SK-N-SH (cell line): ENCODE data around the gene IP6K2. TPM values are rescaled to one million over a fixed set of nuclear protein-coding genes. Genes with fewer than 3 reads are reported as not detected.

ENCODE experiments used
- CTCF ChIA-PET: fragments of 300-600, 350-600 bp; formaldehyde crosslinking; extraction: SDS; loops from one replicate; lab custom pipeline; 2021; lab: Yijun Ruan, JAX
- POLR2A ChIA-PET: fragments of 350-600 bp; sonication (Branson Sonifier 250); formaldehyde crosslinking; extraction: SDS; loops from one replicate; lab custom pipeline; 2020; ENCODE audit warnings: antibody characterized with exemption, inconsistent platforms; lab: Yijun Ruan, JAX
- DNase-seq: peaks from one replicate; pipeline ENCODE4 v3.0.0; 2012
- H2AFZ ChIP-seq: fragments of 200-600 bp; sonication (generic); 2 replicates; pipeline ENCODE4 v1.8.1; 2016; ENCODE audit warnings: antibody characterized with exemption, mild to moderate bottlenecking, low read depth
- H3F3A ChIP-seq: fragments of 200-600 bp; sonication (generic); replicated peaks from 2 replicates; pipeline ENCODE3; 2016; ENCODE audit warnings: antibody characterized with exemption, mild to moderate bottlenecking; ENCODE audit not compliant: insufficient read depth
- H3K27ac ChIP-seq, 2 experiments: fragments of 200-500 bp in 1 of 2; fragments of 200-600 bp in 1 of 2; sonication (Bioruptor generic) in 1 of 2; sonication (generic), shearing (Covaris generic) in 1 of 2; 2 replicates each; pipeline versions ENCODE4 v1.5.1 to v1.6.1; 2014 to 2016; ENCODE audit warnings: low read depth in 2 of 2, inconsistent platforms in 1 of 2, low read length in 1 of 2, mild to moderate bottlenecking in 1 of 2, mixed read lengths in 1 of 2
- H3K27me3 ChIP-seq: fragments of 200-600 bp; sonication (generic), shearing (Covaris generic); 2 replicates; pipeline ENCODE4 v1.6.1; 2016; ENCODE audit warnings: mixed run types; ENCODE audit not compliant: insufficient read depth
- H3K36me3 ChIP-seq, 2 experiments: fragments of 200-500 bp in 1 of 2; fragments of 200-600 bp in 1 of 2; sonication (Bioruptor generic) in 1 of 2; sonication (generic) in 1 of 2; replicated peaks in 1 of 2; 2 replicates each; pipeline versions ENCODE3 to v1.5.1; 2014 to 2016; ENCODE audit warnings: low read length in 1 of 2, mild to moderate bottlenecking in 1 of 2; ENCODE audit not compliant: insufficient read depth in 2 of 2, control insufficient read depth in 1 of 2
- H3K4me1 ChIP-seq, 2 experiments: fragments of 200-500 bp in 1 of 2; fragments of 200-600 bp in 1 of 2; sonication (Bioruptor generic) in 1 of 2; sonication (generic), shearing (Covaris generic) in 1 of 2; 2 replicates each; pipeline versions ENCODE4 v1.5.1 to v1.6.1; 2014 to 2016; ENCODE audit warnings: low read depth in 1 of 2, low read length in 1 of 2, mixed run types in 1 of 2; ENCODE audit not compliant: insufficient read depth in 2 of 2, control insufficient read depth in 1 of 2
- H3K4me2 ChIP-seq: fragments of 200-600 bp; sonication (generic), shearing (Covaris generic); 2 replicates; pipeline ENCODE4 v1.6.1; 2017; ENCODE audit warnings: mixed run types
- H3K4me3 ChIP-seq, 2 experiments: fragments of 200-500 bp in 1 of 2; fragments of 200-600 bp in 1 of 2; sonication (Bioruptor generic) in 1 of 2; sonication (generic), shearing (Covaris generic) in 1 of 2; 2 replicates each; pipeline versions ENCODE4 v1.5.1 to v1.8.1; 2014 to 2016; ENCODE audit warnings: low read depth in 2 of 2, inconsistent platforms in 1 of 2, low read length in 1 of 2, mild to moderate bottlenecking in 1 of 2, mixed read lengths in 1 of 2, moderate library complexity in 1 of 2
- H3K79me2 ChIP-seq: fragments of 200-600 bp; sonication (generic); 2 replicates; pipeline ENCODE4 v1.8.1; 2017; ENCODE audit warnings: mild to moderate bottlenecking; ENCODE audit not compliant: insufficient read depth
- H3K9ac ChIP-seq: fragments of 200-600 bp; sonication (generic); 2 replicates; pipeline ENCODE4 v1.6.1; 2017; ENCODE audit warnings: mixed run types
- H3K9me2 ChIP-seq: fragments of 200-600 bp; sonication (generic); 2 replicates; pipeline ENCODE4 v1.6.1; 2017; ENCODE audit warnings: mixed run types
- H3K9me3 ChIP-seq: fragments of 200-600 bp; sonication (generic); 2 replicates; pipeline ENCODE4 v1.6.1; 2017; ENCODE audit warnings: mixed run types, mild to moderate bottlenecking, moderate library complexity
- H4K20me1 ChIP-seq: fragments of 200-600 bp; sonication (generic); 2 replicates; pipeline ENCODE4 v1.6.1; 2017; ENCODE audit warnings: mild to moderate bottlenecking, mixed run types; ENCODE audit not compliant: insufficient read depth
- FOXM1 ChIP-seq: IDR thresholded peaks from 2 replicates; pipeline ENCODE4 v1.4.0; 2012; ENCODE audit warnings: low read depth, mild to moderate bottlenecking
- GABPA ChIP-seq: IDR thresholded peaks from 2 replicates; pipeline ENCODE4 v1.4.0; 2012; ENCODE audit warnings: low read depth, mild to moderate bottlenecking
- MXI1 ChIP-seq: IDR thresholded peaks from 2 replicates; pipeline ENCODE4 v1.6.1; 2012; ENCODE audit warnings: mild to moderate bottlenecking, low read depth, low read length, improper control_type of control experiment
- NFIC ChIP-seq: IDR thresholded peaks from 2 replicates; pipeline ENCODE4 v1.4.0; 2012; ENCODE audit warnings: borderline replicate concordance
- POLR2AphosphoS5 ChIP-seq: IDR thresholded peaks from 2 replicates; pipeline ENCODE4 v1.6.1; 2012; ENCODE audit warnings: low read depth, low read length
- RAD21 ChIP-seq: IDR thresholded peaks from 2 replicates; pipeline ENCODE4 v1.6.1; 2012; ENCODE audit warnings: mild to moderate bottlenecking, low read length
- TEAD4 ChIP-seq: IDR thresholded peaks from 2 replicates; pipeline ENCODE4 v1.4.0; 2012; ENCODE audit warnings: mild to moderate bottlenecking, borderline replicate concordance; ENCODE audit not compliant: insufficient read depth
- YY1 ChIP-seq: IDR thresholded peaks from 2 replicates; pipeline ENCODE4 v1.4.0; 2012; ENCODE audit warnings: low read depth, mild to moderate bottlenecking
- WGBS: methylation state at CpG from one replicate; pipeline ENCODE4 v1.1.6; 2017; ENCODE audit warnings: low lambda C conversion rate; 5-methylcytosine and 5-hydroxymethylcytosine counted together
- polyA plus RNA-seq, 3 experiments: library from polyadenylated mRNA; depleted of rRNA; stranded (reverse); fragments of >200 nt; gene quantifications; 2 replicates each; pipeline ENCODE4 v1.2.3, GENCODE V29; 2012
- TF ChIP-seq, protein P1 (sequence below): IDR thresholded peaks from 2 replicates; pipeline ENCODE4; 2012
- TF ChIP-seq, protein P2 (sequence below): IDR thresholded peaks from 2 replicates; pipeline ENCODE4 v1.4.0; 2012; ENCODE audit warnings: low read depth
- TF ChIP-seq, protein P3 (sequence below): IDR thresholded peaks from 2 replicates; pipeline ENCODE4 v1.6.1; 2012; ENCODE audit warnings: mild to moderate bottlenecking, low read depth, low read length, moderate library complexity
- TF ChIP-seq, protein P4 (sequence below): IDR thresholded peaks from 2 replicates; pipeline ENCODE4 v1.4.0; 2012; ENCODE audit warnings: low read depth, borderline replicate concordance

Gene IP6K2
- polyA plus RNA-seq, 1 of the 3 experiments (the other 2 are of a cell fraction) = 178 TPM

DNA sequence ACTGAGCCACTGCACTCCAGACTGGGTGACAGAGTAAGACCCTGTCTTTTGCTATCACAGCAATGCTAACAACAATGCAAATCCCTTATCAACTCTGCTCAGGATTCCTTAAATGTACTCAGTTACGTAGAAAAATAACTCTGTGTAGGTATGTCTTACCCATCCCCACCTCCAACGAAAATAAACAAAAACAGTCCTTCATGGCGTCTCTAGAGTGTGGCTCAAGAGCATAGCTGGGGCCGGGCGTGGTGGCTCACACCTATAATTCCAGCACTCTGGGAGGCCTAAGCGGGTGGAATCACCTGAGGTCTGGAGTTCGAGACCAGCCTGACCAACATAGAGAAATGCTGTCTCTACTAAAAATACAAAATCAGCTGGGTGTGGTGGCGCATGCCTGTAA, 18.1 kb downstream of the IP6K2 start:
- no peak for TF ChIP-seq MXI1
- no peak for TF ChIP-seq TEAD4
- no peak for TF ChIP-seq RAD21
- no peak for TF ChIP-seq FOXM1
- no peak for TF ChIP-seq GABPA
- TF ChIP-seq, protein P1, sequence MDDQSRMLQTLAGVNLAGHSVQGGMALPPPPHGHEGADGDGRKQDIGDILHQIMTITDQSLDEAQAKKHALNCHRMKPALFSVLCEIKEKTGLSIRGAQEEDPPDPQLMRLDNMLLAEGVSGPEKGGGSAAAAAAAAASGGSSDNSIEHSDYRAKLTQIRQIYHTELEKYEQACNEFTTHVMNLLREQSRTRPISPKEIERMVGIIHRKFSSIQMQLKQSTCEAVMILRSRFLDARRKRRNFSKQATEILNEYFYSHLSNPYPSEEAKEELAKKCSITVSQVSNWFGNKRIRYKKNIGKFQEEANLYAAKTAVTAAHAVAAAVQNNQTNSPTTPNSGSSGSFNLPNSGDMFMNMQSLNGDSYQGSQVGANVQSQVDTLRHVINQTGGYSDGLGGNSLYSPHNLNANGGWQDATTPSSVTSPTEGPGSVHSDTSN = no peak
- TF ChIP-seq, protein P2, sequence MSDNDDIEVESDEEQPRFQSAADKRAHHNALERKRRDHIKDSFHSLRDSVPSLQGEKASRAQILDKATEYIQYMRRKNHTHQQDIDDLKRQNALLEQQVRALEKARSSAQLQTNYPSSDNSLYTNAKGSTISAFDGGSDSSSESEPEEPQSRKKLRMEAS = no peak
- TF ChIP-seq POLR2AphosphoS5 = no peak
- TF ChIP-seq, protein P3, sequence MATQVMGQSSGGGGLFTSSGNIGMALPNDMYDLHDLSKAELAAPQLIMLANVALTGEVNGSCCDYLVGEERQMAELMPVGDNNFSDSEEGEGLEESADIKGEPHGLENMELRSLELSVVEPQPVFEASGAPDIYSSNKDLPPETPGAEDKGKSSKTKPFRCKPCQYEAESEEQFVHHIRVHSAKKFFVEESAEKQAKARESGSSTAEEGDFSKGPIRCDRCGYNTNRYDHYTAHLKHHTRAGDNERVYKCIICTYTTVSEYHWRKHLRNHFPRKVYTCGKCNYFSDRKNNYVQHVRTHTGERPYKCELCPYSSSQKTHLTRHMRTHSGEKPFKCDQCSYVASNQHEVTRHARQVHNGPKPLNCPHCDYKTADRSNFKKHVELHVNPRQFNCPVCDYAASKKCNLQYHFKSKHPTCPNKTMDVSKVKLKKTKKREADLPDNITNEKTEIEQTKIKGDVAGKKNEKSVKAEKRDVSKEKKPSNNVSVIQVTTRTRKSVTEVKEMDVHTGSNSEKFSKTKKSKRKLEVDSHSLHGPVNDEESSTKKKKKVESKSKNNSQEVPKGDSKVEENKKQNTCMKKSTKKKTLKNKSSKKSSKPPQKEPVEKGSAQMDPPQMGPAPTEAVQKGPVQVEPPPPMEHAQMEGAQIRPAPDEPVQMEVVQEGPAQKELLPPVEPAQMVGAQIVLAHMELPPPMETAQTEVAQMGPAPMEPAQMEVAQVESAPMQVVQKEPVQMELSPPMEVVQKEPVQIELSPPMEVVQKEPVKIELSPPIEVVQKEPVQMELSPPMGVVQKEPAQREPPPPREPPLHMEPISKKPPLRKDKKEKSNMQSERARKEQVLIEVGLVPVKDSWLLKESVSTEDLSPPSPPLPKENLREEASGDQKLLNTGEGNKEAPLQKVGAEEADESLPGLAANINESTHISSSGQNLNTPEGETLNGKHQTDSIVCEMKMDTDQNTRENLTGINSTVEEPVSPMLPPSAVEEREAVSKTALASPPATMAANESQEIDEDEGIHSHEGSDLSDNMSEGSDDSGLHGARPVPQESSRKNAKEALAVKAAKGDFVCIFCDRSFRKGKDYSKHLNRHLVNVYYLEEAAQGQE = no peak
- TF ChIP-seq, protein P4, sequence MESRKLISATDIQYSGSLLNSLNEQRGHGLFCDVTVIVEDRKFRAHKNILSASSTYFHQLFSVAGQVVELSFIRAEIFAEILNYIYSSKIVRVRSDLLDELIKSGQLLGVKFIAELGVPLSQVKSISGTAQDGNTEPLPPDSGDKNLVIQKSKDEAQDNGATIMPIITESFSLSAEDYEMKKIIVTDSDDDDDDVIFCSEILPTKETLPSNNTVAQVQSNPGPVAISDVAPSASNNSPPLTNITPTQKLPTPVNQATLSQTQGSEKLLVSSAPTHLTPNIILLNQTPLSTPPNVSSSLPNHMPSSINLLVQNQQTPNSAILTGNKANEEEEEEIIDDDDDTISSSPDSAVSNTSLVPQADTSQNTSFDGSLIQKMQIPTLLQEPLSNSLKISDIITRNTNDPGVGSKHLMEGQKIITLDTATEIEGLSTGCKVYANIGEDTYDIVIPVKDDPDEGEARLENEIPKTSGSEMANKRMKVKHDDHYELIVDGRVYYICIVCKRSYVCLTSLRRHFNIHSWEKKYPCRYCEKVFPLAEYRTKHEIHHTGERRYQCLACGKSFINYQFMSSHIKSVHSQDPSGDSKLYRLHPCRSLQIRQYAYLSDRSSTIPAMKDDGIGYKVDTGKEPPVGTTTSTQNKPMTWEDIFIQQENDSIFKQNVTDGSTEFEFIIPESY = no peak
- no peak for TF ChIP-seq YY1
- TF ChIP-seq NFIC = no peak
- peaks cover 32% of the 10 kb centered on the region for H3F3A ChIP-seq
- H3K4me2 ChIP-seq = no peak overlapping the region
- H3K79me2 ChIP-seq = peaks cover 97% of the 10 kb centered on the region
- peaks cover 19 to 24% of the 10 kb centered on the region in 2 experiments; a peak in 3 of 4 replicates for H3K4me1 ChIP-seq
- H3K27me3 ChIP-seq = no peaks in the 10 kb centered on the region
- no peaks in the 10 kb centered on the region for H3K9me2 ChIP-seq
- no peak overlapping the region for H2AFZ ChIP-seq
- POLR2A ChIA-PET = no interaction called here
- no peak overlapping the region for H3K4me3 ChIP-seq
- no peak overlapping the region for H3K27ac ChIP-seq
- H3K9me3 ChIP-seq = no peaks in the 10 kb centered on the region
- no peak overlapping the region for H3K9ac ChIP-seq
- H4K20me1 ChIP-seq = peaks cover 98% of the 10 kb centered on the region
- WGBS = 97% methylated on average over 8 of the region's 8 CpGs
- peaks cover 41 to 56% of the 10 kb centered on the region in 2 experiments for H3K36me3 ChIP-seq
- CTCF ChIA-PET = interaction anchor here (1.5 to 1.9 kb wide), 2 partner anchors 40 to 41 kb away, joined by 4 to 9 read pairs; no protein-coding TSS in a partner anchor
- no peak for DNase-seq
